Measurements from ENCODE around the gene PEX14.

DNA sequence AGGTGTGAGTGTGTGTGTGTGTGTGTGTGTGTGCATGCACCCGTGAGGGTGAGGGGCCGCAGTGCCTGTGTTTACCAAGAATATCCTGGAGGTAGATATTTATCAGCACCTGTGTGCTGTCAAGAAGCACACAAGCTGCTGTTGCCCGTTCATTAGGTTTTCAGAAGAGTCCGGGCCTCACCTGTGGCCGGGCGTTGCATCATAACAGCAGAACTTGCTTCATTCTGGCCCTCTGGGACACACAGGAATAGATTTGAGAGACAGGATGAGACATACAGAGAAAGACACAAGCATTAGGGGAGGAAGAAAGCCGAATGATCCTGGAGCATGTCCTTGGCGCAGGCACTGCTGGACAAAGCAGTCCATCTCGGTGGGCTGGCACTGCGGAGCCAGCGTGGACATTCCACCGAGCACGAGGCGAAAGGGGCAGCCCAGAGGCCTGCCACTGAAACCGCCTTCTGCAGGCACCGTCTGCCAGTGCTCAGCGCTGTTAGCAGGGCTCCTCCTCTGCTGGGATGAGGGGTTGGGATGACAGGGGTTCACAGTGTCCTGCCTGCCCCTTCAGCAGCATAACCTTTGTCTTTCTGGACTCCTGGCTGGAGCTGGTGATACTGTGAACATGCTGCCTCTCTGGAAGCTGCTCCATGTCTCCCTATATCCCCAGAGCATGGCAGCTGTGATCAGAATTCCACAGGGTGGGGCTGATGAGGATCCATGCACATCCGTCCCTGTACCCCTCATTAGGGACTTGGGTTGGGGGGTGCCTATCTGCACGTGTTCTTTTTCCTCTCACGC, 81.1 kb downstream of the PEX14 start:
- TF ChIP-seq POLR2A (IDR thresholded peaks at IDR 0.05; ENCODE audit: low read depth, low read length), result no peak
- TF ChIP-seq, protein P1, sequence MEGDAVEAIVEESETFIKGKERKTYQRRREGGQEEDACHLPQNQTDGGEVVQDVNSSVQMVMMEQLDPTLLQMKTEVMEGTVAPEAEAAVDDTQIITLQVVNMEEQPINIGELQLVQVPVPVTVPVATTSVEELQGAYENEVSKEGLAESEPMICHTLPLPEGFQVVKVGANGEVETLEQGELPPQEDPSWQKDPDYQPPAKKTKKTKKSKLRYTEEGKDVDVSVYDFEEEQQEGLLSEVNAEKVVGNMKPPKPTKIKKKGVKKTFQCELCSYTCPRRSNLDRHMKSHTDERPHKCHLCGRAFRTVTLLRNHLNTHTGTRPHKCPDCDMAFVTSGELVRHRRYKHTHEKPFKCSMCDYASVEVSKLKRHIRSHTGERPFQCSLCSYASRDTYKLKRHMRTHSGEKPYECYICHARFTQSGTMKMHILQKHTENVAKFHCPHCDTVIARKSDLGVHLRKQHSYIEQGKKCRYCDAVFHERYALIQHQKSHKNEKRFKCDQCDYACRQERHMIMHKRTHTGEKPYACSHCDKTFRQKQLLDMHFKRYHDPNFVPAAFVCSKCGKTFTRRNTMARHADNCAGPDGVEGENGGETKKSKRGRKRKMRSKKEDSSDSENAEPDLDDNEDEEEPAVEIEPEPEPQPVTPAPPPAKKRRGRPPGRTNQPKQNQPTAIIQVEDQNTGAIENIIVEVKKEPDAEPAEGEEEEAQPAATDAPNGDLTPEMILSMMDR (IDR thresholded peaks at IDR 0.05; ENCODE audit: extremely low read depth in 1 of 2, insufficient read depth in 1 of 2, low read depth in 1 of 2, low read length in 2 of 2), result no peak
- TF ChIP-seq EZH2 (IDR thresholded peaks at IDR 0.05; ENCODE audit: borderline replicate concordance, low read depth, low read length, severe bottlenecking), result no peak
- TF ChIP-seq POLR2AphosphoS5 (IDR thresholded peaks at IDR 0.05; ENCODE audit: insufficient read depth, low read depth, low read length), result no peak

Measured in endothelial cell of umbilical vein (primary cell).